Measurements from ENCODE around the gene TMEM40.

TMEM40 gene

GRCh38 chr3:12754313-12754712 is 4.7 kb downstream of the TMEM40 start:
- FAIRE-seq: no peak

DNA sequence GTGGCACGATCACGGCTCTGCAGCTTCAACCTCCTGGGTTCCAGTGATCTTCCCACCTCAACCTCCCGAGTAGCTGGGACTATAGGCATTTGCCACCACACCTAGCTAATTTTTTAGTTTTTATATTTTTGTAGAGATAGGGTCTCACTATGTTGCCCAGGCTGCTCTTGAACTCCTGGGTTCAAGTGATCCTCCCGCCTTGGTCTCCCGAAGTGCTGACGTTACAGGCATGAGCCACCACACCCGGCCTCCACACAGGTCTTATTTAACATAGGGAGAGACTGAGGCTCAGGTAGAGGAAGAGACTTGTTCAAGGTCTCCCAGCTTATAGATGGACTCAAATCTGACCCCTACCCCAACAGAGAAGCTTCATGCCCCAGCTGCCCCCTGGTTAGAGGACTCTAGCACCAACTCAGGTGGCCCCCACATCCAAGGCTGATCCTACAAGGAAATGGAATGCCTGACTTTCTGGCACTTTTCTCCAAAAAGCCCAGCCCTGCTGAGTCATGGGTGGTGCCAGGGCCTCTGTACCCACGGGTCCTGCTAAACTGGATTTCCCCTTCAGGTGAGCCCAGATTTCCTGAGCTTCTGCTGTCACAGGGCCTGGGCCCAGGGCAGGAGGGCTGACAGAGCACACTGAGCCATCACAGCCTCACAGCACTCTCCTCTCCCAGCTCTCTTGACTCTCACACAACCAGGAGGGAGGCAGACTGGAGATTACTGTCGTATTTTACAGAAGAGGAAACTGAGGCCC is 5.6 kb downstream of the TMEM40 start:
- TF ChIP-seq, protein P1, sequence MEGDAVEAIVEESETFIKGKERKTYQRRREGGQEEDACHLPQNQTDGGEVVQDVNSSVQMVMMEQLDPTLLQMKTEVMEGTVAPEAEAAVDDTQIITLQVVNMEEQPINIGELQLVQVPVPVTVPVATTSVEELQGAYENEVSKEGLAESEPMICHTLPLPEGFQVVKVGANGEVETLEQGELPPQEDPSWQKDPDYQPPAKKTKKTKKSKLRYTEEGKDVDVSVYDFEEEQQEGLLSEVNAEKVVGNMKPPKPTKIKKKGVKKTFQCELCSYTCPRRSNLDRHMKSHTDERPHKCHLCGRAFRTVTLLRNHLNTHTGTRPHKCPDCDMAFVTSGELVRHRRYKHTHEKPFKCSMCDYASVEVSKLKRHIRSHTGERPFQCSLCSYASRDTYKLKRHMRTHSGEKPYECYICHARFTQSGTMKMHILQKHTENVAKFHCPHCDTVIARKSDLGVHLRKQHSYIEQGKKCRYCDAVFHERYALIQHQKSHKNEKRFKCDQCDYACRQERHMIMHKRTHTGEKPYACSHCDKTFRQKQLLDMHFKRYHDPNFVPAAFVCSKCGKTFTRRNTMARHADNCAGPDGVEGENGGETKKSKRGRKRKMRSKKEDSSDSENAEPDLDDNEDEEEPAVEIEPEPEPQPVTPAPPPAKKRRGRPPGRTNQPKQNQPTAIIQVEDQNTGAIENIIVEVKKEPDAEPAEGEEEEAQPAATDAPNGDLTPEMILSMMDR (IDR thresholded peaks at IDR 0.05; ENCODE audit: insufficient read depth, missing control alignments): no peak
- DNase-seq (ENCODE audit: insufficient read length, low spot score) (no peak), FAIRE-seq (no peak)

More at GRCh38 chr3:12754313-12754712, 4.7 kb downstream of the TMEM40 start:
- DNase-seq (ENCODE audit: insufficient read length, low spot score): no peak
- TF ChIP-seq, protein P1 (IDR thresholded peaks at IDR 0.05; ENCODE audit: insufficient read depth, missing control alignments): no peak

DNA sequence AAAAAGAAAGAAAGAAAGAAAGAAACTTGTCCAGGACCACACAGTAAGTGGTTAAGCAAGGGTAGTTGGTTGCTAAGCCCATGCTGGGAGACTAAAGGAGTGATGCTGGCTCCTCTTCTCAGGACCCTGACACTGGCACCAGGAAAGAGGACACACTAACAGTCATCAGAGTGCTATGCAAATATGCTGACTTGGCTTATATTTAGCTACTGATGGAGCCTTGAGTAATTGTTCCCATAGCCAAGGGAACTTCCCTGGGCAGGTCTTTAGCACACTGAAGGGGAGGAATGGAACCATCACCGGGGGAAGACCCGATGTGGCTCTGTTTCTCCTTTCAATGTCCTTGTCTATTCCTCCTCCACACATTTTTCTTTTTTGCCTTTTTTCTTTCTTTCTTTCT is 6.2 kb downstream of the TMEM40 start:
- TF ChIP-seq, protein P1 (IDR thresholded peaks at IDR 0.05; ENCODE audit: insufficient read depth, missing control alignments): no peak
- DNase-seq (ENCODE audit: insufficient read length, low spot score) (no peak), FAIRE-seq (no peak)

DNA sequence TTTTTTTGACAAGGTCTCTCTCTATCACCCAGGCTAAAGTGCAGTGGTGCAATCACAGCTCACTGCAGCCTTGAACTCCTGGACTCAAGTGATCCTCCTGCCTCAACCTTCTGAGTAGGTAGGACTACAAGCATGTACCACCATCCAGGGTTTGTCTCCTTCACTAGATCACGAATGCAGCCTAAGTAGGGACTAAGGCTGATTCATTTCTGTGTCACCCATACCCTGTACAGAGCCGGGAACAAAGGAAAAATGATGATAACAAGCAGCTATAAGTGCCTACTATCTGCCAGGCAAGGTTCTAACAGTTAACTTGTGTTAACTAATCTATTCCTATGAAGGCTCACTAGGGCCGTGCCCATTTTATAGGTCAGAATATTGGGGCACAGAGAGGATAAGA is 7.0 kb downstream of the TMEM40 start:
- TF ChIP-seq, protein P1 (IDR thresholded peaks at IDR 0.05; ENCODE audit: insufficient read depth, missing control alignments): no peak
- DNase-seq (ENCODE audit: insufficient read length, low spot score) (no peak), FAIRE-seq (no peak)

GRCh38 chr3:12751571-12751970 is 7.5 kb downstream of the TMEM40 start:
- TF ChIP-seq, protein P1 (IDR thresholded peaks at IDR 0.05; ENCODE audit: insufficient read depth, missing control alignments): no peak
- no peak for FAIRE-seq
- DNase-seq (ENCODE audit: insufficient read length, low spot score): no peak

DNA sequence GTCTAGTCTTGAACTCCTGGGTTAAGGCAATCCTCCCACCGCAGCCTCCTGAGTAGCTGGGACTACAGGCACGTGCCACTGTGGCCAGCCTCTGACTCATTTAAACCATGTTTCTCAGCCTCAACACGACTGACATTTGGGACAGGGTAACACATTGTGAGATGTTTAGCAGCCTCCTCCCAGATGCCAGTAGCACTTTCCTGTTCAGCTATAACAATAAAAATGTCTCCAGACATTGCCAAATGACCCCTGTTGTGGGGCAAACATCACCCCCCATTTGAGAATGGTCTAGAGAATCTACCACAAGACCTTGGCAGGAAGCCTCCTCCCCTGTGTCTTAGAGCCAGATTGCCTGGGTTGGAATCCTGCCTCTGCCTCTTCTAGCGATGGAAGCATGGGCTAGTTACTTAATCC is 8.4 kb downstream of the TMEM40 start:
- TF ChIP-seq, protein P1 (IDR thresholded peaks at IDR 0.05; ENCODE audit: insufficient read depth, missing control alignments): no peak
- no peak for FAIRE-seq
- no peak for DNase-seq (ENCODE audit: insufficient read length, low spot score)

DNA sequence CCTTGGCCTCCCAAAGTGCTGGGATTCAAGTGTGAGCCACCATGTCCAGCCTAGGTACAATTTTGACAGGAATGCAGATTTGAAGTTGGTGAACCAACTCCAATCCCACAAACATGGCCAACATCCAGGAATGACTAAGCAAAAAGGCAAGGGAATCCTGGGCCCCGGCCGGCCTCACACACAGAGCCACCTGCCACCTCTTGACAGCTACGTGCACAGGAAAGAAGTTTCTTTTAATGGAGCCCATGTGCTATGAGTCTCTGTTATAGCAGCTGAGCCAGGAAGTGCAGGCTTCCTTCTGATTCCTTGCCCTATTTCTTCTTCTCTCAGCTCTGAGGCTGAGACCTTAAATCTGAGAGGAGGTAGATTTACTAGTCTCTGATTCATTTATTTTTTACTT is 8.8 kb downstream of the TMEM40 start:
- DNase-seq (ENCODE audit: insufficient read length, low spot score) (no peak), FAIRE-seq (no peak)
- TF ChIP-seq, protein P1 (IDR thresholded peaks at IDR 0.05; ENCODE audit: insufficient read depth, missing control alignments): no peak

Measured in D721Med (cell line).